ENCODE data around the gene NSD2. TPM values are rescaled to one million over a fixed set of nuclear protein-coding genes. Genes with fewer than 3 reads are reported as not detected.

NSD2 gene
- polyA plus RNA-seq, 1 donor from 2014 or later, result 7.4 TPM

DNA sequence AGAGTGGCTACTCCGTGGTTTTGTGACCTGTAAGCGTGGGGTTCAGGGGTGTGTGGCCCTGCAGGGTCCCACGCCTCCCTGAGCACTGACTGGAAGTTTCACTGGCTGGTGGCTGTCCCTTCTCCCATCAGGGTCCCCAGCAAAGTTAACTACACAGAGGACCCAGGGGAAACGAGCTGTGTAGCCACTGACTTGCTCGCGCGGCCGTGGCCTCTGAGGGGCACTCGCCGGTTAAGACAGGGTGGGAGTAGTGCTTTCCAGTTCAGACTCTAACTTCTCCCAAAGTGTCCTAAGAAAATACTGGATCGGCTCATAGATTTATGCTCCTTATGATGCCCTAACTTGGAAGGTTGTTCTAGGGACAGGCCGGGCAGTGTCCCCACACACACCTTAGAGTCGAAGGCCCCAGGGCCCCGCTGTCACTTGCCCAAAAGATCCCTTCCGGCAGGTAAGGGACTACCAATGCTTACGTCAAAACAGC, 109.4 kb downstream of the NSD2 start:
- Mint-ChIP-seq H3K36me3 (peaks cover 14% of the 10 kb centered on the region), H3K27ac (no peak overlapping the region), H3K9me3 (no peaks in the 10 kb centered on the region), H3K27me3 (no peaks in the 10 kb centered on the region), H3K4me3 (no peak overlapping the region), H3K4me1 (peaks cover 0 to 4% (median 3%) of the 10 kb centered on the region in 3 donors)

- Mint-ChIP-seq H3K27ac (peak overlapping the region in 1 of 3 donors; percentile 63), H3K4me3 (peak overlapping the region in 1 of 4 donors; percentile 39), H3K4me1 (peaks cover 0 to 4% (median 3%) of the 10 kb centered on the region in 3 donors), H3K27me3 (no peaks in the 10 kb centered on the region), H3K9me3 (no peaks in the 10 kb centered on the region), H3K36me3 (peaks cover 11% of the 10 kb centered on the region)
Measured at GRCh38 chr4:1981251-1982058, 110.3 kb downstream of the NSD2 start.

- Mint-ChIP-seq H3K36me3 (peaks cover 11% of the 10 kb centered on the region), H3K27me3 (no peaks in the 10 kb centered on the region), H3K27ac (peak overlapping the region in 1 of 3 donors; percentile 63), H3K4me3 (no peak overlapping the region), H3K4me1 (peaks cover 0 to 4% (median 3%) of the 10 kb centered on the region in 3 donors), H3K9me3 (no peaks in the 10 kb centered on the region)
Measured at GRCh38 chr4:1982124-1983052, 111.2 kb downstream of the NSD2 start.

GRCh38 chr4:1983053-1983845, 112.1 kb downstream of the NSD2 start:
- Mint-ChIP-seq H3K9me3 (no peaks in the 10 kb centered on the region), H3K27me3 (no peaks in the 10 kb centered on the region), H3K4me1 (peaks cover 0 to 4% (median 3%) of the 10 kb centered on the region in 3 donors), H3K4me3 (no peak overlapping the region), H3K36me3 (peaks cover 8% of the 10 kb centered on the region), H3K27ac (no peak overlapping the region)

- H3K36me3 Mint-ChIP-seq, result peaks cover 8% of the 10 kb centered on the region
- no peaks in the 10 kb centered on the region for H3K27me3 Mint-ChIP-seq
- peaks cover 0 to 4% (median 3%) of the 10 kb centered on the region in 3 donors for H3K4me1 Mint-ChIP-seq
- H3K9me3 Mint-ChIP-seq, result no peaks in the 10 kb centered on the region
- H3K27ac Mint-ChIP-seq, result no peak overlapping the region
- no peak overlapping the region for H3K4me3 Mint-ChIP-seq
Measured at GRCh38 chr4:1983846-1984405, 112.7 kb downstream of the NSD2 start.

- H3K4me3 Mint-ChIP-seq, result no peak overlapping the region
- H3K27ac Mint-ChIP-seq, result no peak overlapping the region
- H3K9me3 Mint-ChIP-seq, result no peaks in the 10 kb centered on the region
- H3K36me3 Mint-ChIP-seq, result peaks cover 5% of the 10 kb centered on the region
- no peaks in the 10 kb centered on the region for H3K27me3 Mint-ChIP-seq
- peaks cover 0 to 4% (median 3%) of the 10 kb centered on the region in 3 donors for H3K4me1 Mint-ChIP-seq
Measured at GRCh38 chr4:1984406-1985191, 113.4 kb downstream of the NSD2 start.

DNA sequence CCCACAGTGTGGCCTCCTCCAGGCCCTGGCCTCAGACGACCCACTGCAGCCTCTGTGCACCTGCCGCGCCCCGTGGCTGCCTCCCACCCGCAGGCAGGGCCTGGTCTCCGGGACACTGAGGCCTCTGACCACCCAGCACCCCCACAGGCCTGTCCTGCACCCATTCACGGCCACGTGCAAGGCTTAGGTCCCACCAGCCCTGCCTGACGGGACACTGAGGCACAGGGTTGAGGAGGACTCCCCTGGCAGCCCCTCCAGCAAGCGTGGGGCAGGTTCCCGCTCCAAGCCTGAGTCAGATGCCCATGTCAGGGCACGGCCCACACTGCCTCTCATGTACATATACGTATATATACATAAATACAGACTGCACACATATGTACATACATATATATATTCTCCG, 114.1 kb downstream of the NSD2 start:
- Mint-ChIP-seq H3K27me3 (no peaks in the 10 kb centered on the region), H3K4me1 (peaks cover 0 to 4% (median 3%) of the 10 kb centered on the region in 3 donors), H3K36me3 (no peaks in the 10 kb centered on the region)

GRCh38 chr4:1985780-1986577, 114.8 kb downstream of the NSD2 start:
- Mint-ChIP-seq H3K36me3 (no peaks in the 10 kb centered on the region), H3K27me3 (no peaks in the 10 kb centered on the region), H3K4me1 (peaks cover 0 to 4% (median 3%) of the 10 kb centered on the region in 3 donors), H3K27ac (peak overlapping the region in 1 of 3 donors; percentile 35), H3K9me3 (no peaks in the 10 kb centered on the region), H3K4me3 (no peak overlapping the region)

More for the DNA sequence above, 114.1 kb downstream of the NSD2 start:
- no peak overlapping the region for H3K27ac Mint-ChIP-seq
- H3K4me3 Mint-ChIP-seq, result no peak overlapping the region
- H3K9me3 Mint-ChIP-seq, result no peaks in the 10 kb centered on the region

GRCh38 chr4:1986578-1987210, 115.5 kb downstream of the NSD2 start:
- Mint-ChIP-seq H3K9me3 (no peaks in the 10 kb centered on the region), H3K36me3 (no peaks in the 10 kb centered on the region), H3K4me3 (no peak overlapping the region), H3K27me3 (no peaks in the 10 kb centered on the region), H3K4me1 (peaks cover 0 to 3% (median 2%) of the 10 kb centered on the region in 3 donors), H3K27ac (no peak overlapping the region)

DNA sequence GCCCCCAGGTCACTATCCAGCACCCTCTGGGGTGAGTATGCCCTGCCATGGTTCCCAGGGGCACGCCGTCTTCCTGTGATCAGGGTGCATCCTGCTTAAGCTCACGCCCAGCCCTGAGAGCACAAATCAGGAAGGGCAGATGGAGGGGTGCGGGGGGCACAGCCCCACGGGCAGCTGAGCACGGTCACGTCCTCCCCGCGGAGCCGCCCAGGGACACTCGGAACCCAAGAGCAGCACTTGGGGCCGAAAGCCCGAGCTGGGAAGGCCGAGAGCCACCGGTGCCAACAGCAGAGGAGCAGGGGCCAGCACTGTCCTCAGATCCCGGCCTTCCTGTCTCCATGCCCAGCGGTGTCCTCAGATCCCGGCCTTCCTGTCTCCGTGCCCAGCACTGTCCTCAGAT, 116.1 kb downstream of the NSD2 start:
- H3K9me3 Mint-ChIP-seq, result no peaks in the 10 kb centered on the region
- H3K36me3 Mint-ChIP-seq, result no peaks in the 10 kb centered on the region
- H3K4me1 Mint-ChIP-seq, result no peaks in the 10 kb centered on the region
- H3K27ac Mint-ChIP-seq, result no peak overlapping the region
- no peaks in the 10 kb centered on the region for H3K27me3 Mint-ChIP-seq
- H3K4me3 Mint-ChIP-seq, result no peak overlapping the region

- H3K4me1 Mint-ChIP-seq, result no peaks in the 10 kb centered on the region
- no peak overlapping the region for H3K27ac Mint-ChIP-seq
- no peaks in the 10 kb centered on the region for H3K36me3 Mint-ChIP-seq
- no peaks in the 10 kb centered on the region for H3K9me3 Mint-ChIP-seq
- no peaks in the 10 kb centered on the region for H3K27me3 Mint-ChIP-seq
- H3K4me3 Mint-ChIP-seq, result no peak overlapping the region
Measured at GRCh38 chr4:1987721-1988326, 116.6 kb downstream of the NSD2 start.

- H3K4me3 Mint-ChIP-seq, result no peak overlapping the region
- no peaks in the 10 kb centered on the region for H3K9me3 Mint-ChIP-seq
- no peaks in the 10 kb centered on the region for H3K27me3 Mint-ChIP-seq
- H3K27ac Mint-ChIP-seq, result no peak overlapping the region
- no peaks in the 10 kb centered on the region for H3K4me1 Mint-ChIP-seq
- no peaks in the 10 kb centered on the region for H3K36me3 Mint-ChIP-seq
Measured at GRCh38 chr4:1988327-1988724, 117.1 kb downstream of the NSD2 start.

All from IgD-negative memory B cell (primary cell).